ENCODE measurements around the gene C2CD3.
A peak's percentile ranks its signal among the peaks of the same experiment; 100 is the strongest.
"Not testable (repeated sequence)": the region's sequence is repeated elsewhere in the genome, so short reads cannot be mapped to it uniquely, and the experiment has no call there.

Gene C2CD3

DNA sequence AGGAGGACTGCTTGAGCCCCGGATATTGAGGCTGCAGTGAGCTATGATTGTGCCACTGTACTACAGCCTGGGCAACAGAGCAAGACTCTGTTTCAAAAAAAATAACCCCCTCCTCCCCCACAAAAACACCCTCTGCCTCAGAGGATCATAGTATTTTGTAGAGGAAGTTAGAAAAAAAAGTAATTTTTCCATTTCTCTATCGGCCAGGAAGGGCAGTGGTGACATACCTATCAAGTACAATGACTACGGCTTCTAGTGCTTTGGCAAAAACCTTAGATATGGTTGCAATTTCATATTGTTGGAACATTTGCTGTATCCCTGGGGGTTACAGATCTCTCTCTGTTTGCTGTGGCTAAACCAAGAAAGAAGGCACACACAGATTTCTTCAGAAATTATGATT, 28.9 kb downstream of the C2CD3 start:
- Histone ChIP-seq H2BK12ac (ENCODE audit: low read length) (peak overlapping the region; percentile 42), H2AK5ac (ENCODE audit: low read length) (no peak overlapping the region), H2BK5ac (ENCODE audit: low read depth, low read length, poor library complexity) (no peak overlapping the region), H4K12ac (ENCODE audit: low read depth, low read length) (no peak overlapping the region), H3K4ac (ENCODE audit: low read depth, low read length) (no peak overlapping the region), H3K9me3 (ENCODE audit: insufficient read depth, low read depth, low read length) (no peaks in the 10 kb centered on the region), H3K23ac (ENCODE audit: low read length) (no peak overlapping the region), H3K18ac (ENCODE audit: low read length) (no peak overlapping the region), H3K4me2 (ENCODE audit: low read length) (no peak overlapping the region), H2BK120ac (ENCODE audit: insufficient read depth, low read length, poor library complexity) (peak overlapping the region; percentile 52), H3K27me3 (ENCODE audit: insufficient read depth, low read length) (no peaks in the 10 kb centered on the region), H3K27ac (ENCODE audit: low read depth, low read length) (no peak overlapping the region), H3K36me3 (ENCODE audit: control insufficient read depth in 1 of 2, insufficient read depth in 2 of 2, low read length in 2 of 2) (no peaks in the 10 kb centered on the region), H3K79me1 (ENCODE audit: low read length) (peaks cover 12% of the 10 kb centered on the region), H2AFZ (ENCODE audit: insufficient read depth, low read length, poor library complexity) (no peak overlapping the region), H4K91ac (ENCODE audit: low read depth, low read length) (peak overlapping the region; percentile 81), H3K4me1 (ENCODE audit: control insufficient read depth in 1 of 2, insufficient read depth in 2 of 2, low read length in 2 of 2) (peaks cover 7 to 12% of the 10 kb centered on the region in 2 experiments), H3K14ac (ENCODE audit: low read length) (no peak overlapping the region), H3K9ac (ENCODE audit: low read length) (no peak overlapping the region), H4K8ac (ENCODE audit: low read depth, low read length) (no peak overlapping the region), H3K4me3 (ENCODE audit: low read depth, low read length) (no peak overlapping the region), H3K79me2 (ENCODE audit: control insufficient read depth, insufficient read depth, low read length, poor library complexity) (no peaks in the 10 kb centered on the region)
- no peak for DNase-seq
- WGBS (ENCODE audit: extremely low coverage, insufficient coverage, insufficient read length), result no CpG with 5 or more reads among the region's 3 CpGs

GRCh38 chr11:74141241-74141695, 29.5 kb downstream of the C2CD3 start:
- Histone ChIP-seq H3K4me1 (ENCODE audit: control insufficient read depth in 1 of 2, insufficient read depth in 2 of 2, low read length in 2 of 2) (peaks cover 7 to 12% of the 10 kb centered on the region in 2 experiments), H2BK5ac (ENCODE audit: low read depth, low read length, poor library complexity) (no peak overlapping the region), H4K91ac (ENCODE audit: low read depth, low read length) (peak overlapping the region; percentile 81), H3K23ac (ENCODE audit: low read length) (no peak overlapping the region), H3K36me3 (ENCODE audit: control insufficient read depth in 1 of 2, insufficient read depth in 2 of 2, low read length in 2 of 2) (no peaks in the 10 kb centered on the region), H3K4me2 (ENCODE audit: low read length) (no peak overlapping the region), H3K9me3 (ENCODE audit: insufficient read depth, low read depth, low read length) (no peaks in the 10 kb centered on the region), H3K18ac (ENCODE audit: low read length) (no peak overlapping the region), H2AK5ac (ENCODE audit: low read length) (no peak overlapping the region), H3K27me3 (ENCODE audit: insufficient read depth, low read length) (no peaks in the 10 kb centered on the region), H3K4ac (ENCODE audit: low read depth, low read length) (no peak overlapping the region), H3K27ac (ENCODE audit: low read depth, low read length) (peak overlapping the region; percentile 11), H4K12ac (ENCODE audit: low read depth, low read length) (no peak overlapping the region), H2BK12ac (ENCODE audit: low read length) (peak overlapping the region; percentile 42), H3K4me3 (ENCODE audit: low read depth, low read length) (no peak overlapping the region), H3K79me2 (ENCODE audit: control insufficient read depth, insufficient read depth, low read length, poor library complexity) (no peaks in the 10 kb centered on the region), H2BK120ac (ENCODE audit: insufficient read depth, low read length, poor library complexity) (peak overlapping the region; percentile 52), H3K14ac (ENCODE audit: low read length) (no peak overlapping the region), H3K79me1 (ENCODE audit: low read length) (peaks cover 12% of the 10 kb centered on the region), H4K8ac (ENCODE audit: low read depth, low read length) (no peak overlapping the region), H2AFZ (ENCODE audit: insufficient read depth, low read length, poor library complexity) (no peak overlapping the region), H3K9ac (ENCODE audit: low read length) (no peak overlapping the region)
- no CpG with 5 or more reads among the region's 2 CpGs for WGBS (ENCODE audit: extremely low coverage, insufficient coverage, insufficient read length)
- peak; percentile 52 to 87 for DNase-seq

- H2AK5ac ChIP-seq (ENCODE audit: low read length); H3K4me3 ChIP-seq (ENCODE audit: low read depth, low read length); H3K9me3 ChIP-seq (ENCODE audit: insufficient read depth, low read depth, low read length); H3K18ac ChIP-seq (ENCODE audit: low read length); H3K27me3 ChIP-seq (ENCODE audit: insufficient read depth, low read length); H3K4me2 ChIP-seq (ENCODE audit: low read length); H4K8ac ChIP-seq (ENCODE audit: low read depth, low read length); H2BK12ac ChIP-seq (ENCODE audit: low read length); H3K4ac ChIP-seq (ENCODE audit: low read depth, low read length); H3K79me2 ChIP-seq (ENCODE audit: control insufficient read depth, insufficient read depth, low read length, poor library complexity); H3K14ac ChIP-seq (ENCODE audit: low read length); H2BK5ac ChIP-seq (ENCODE audit: low read depth, low read length, poor library complexity); H3K9ac ChIP-seq (ENCODE audit: low read length); H2AFZ ChIP-seq (ENCODE audit: insufficient read depth, low read length, poor library complexity); H3K23ac ChIP-seq (ENCODE audit: low read length); DNase-seq; H4K91ac ChIP-seq (ENCODE audit: low read depth, low read length); H4K12ac ChIP-seq (ENCODE audit: low read depth, low read length); H3K36me3 ChIP-seq (ENCODE audit: control insufficient read depth in 1 of 2, insufficient read depth in 2 of 2, low read length in 2 of 2); H2BK120ac ChIP-seq (ENCODE audit: insufficient read depth, low read length, poor library complexity): not testable (repeated sequence)
- no CpG with 5 or more reads among the region's 1 CpG for WGBS (ENCODE audit: extremely low coverage, insufficient coverage, insufficient read length)
- H3K79me1 ChIP-seq (ENCODE audit: low read length), result peaks cover 14% of the 10 kb centered on the region
- H3K4me1 ChIP-seq (ENCODE audit: control insufficient read depth in 1 of 2, insufficient read depth in 2 of 2, low read length in 2 of 2), result peaks cover 9 to 14% of the 10 kb centered on the region in 2 experiments
- peak overlapping the region; percentile 97 for H3K27ac ChIP-seq (ENCODE audit: low read depth, low read length)
These were observed 30.8 kb downstream of the C2CD3 start for GRCh38 chr11:74139919-74140431.

DNA sequence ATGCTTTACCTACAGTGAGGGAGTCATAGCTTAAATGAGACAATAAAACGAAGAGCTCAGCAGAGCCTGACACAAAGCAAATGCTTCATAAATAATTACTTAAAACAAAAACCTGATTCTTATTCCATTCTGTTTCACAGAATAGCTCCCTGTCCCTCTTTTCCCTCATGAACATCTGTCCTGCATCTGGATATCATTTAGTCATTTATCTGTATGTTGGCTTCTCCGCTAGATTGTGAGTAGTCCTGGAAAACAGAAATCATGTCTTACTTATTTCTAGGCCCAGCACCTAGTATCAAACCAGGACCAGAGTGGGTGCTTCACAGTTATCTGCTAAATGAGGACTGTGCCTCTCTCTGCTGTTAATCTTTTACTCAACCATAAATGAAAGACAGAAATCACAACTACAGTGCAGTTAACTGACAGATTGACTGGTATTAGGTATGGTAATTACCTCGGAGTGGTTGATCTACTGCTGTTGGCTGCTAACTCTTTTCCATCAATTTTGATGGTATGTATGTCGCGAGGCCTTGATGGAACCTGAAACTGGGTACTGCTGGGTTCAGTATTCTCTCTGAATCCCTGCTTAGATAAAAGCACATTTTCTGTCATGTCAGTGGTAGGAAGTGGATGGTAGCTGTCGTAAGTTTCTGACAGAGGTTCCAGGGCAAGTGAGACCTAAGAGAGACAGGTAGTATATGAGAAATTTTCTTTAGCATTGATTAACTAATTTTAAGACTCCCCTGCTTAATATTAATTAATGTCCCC, 31.5 kb downstream of the C2CD3 start:
- no peaks in the 10 kb centered on the region for H3K36me3 ChIP-seq (ENCODE audit: control insufficient read depth in 1 of 2, insufficient read depth in 2 of 2, low read length in 2 of 2)
- peak overlapping the region; percentile 39 for H4K91ac ChIP-seq (ENCODE audit: low read depth, low read length)
- no peak for DNase-seq
- no peak overlapping the region for H3K9ac ChIP-seq (ENCODE audit: low read length)
- H3K27me3 ChIP-seq (ENCODE audit: insufficient read depth, low read length), result no peaks in the 10 kb centered on the region
- H2BK120ac ChIP-seq (ENCODE audit: insufficient read depth, low read length, poor library complexity), result peak overlapping the region; percentile 56
- peaks cover 14% of the 10 kb centered on the region for H3K79me1 ChIP-seq (ENCODE audit: low read length)
- no peaks in the 10 kb centered on the region for H3K79me2 ChIP-seq (ENCODE audit: control insufficient read depth, insufficient read depth, low read length, poor library complexity)
- H3K4me1 ChIP-seq (ENCODE audit: control insufficient read depth in 1 of 2, insufficient read depth in 2 of 2, low read length in 2 of 2), result peaks cover 9 to 14% of the 10 kb centered on the region in 2 experiments
- no CpG with 5 or more reads among the region's 6 CpGs for WGBS (ENCODE audit: extremely low coverage, insufficient coverage, insufficient read length)
- peak overlapping the region; percentile 26 for H2AK5ac ChIP-seq (ENCODE audit: low read length)
- H2BK12ac ChIP-seq (ENCODE audit: low read length), result peak overlapping the region; percentile 42
- H3K9me3 ChIP-seq (ENCODE audit: insufficient read depth, low read depth, low read length), result no peaks in the 10 kb centered on the region
- peak overlapping the region; percentile 73 for H4K8ac ChIP-seq (ENCODE audit: low read depth, low read length)
- H3K23ac ChIP-seq (ENCODE audit: low read length), result no peak overlapping the region
- no peak overlapping the region for H2AFZ ChIP-seq (ENCODE audit: insufficient read depth, low read length, poor library complexity)
- H4K12ac ChIP-seq (ENCODE audit: low read depth, low read length), result no peak overlapping the region
- H3K27ac ChIP-seq (ENCODE audit: low read depth, low read length), result peak overlapping the region; percentile 97
- no peak overlapping the region for H3K4me2 ChIP-seq (ENCODE audit: low read length)
- H3K18ac ChIP-seq (ENCODE audit: low read length), result no peak overlapping the region
- H2BK5ac ChIP-seq (ENCODE audit: low read depth, low read length, poor library complexity), result peak overlapping the region; percentile 94
- no peak overlapping the region for H3K14ac ChIP-seq (ENCODE audit: low read length)
- H3K4me3 ChIP-seq (ENCODE audit: low read depth, low read length), result no peak overlapping the region
- H3K4ac ChIP-seq (ENCODE audit: low read depth, low read length), result peak overlapping the region; percentile 76

All from trophoblast cell (in vitro differentiated cells and primary cell).